Measurements from ENCODE around the gene SS18L1. TPM values are rescaled to one million over a fixed set of nuclear protein-coding genes. Genes with fewer than 3 reads are reported as not detected.

The SS18L1 gene
- total RNA-seq, 3 donors from 2014 or later (not counting 1 experiment from before 2014, with no cell fraction given), result 19.1 to 26.0 (median 23.7) TPM

DNA sequence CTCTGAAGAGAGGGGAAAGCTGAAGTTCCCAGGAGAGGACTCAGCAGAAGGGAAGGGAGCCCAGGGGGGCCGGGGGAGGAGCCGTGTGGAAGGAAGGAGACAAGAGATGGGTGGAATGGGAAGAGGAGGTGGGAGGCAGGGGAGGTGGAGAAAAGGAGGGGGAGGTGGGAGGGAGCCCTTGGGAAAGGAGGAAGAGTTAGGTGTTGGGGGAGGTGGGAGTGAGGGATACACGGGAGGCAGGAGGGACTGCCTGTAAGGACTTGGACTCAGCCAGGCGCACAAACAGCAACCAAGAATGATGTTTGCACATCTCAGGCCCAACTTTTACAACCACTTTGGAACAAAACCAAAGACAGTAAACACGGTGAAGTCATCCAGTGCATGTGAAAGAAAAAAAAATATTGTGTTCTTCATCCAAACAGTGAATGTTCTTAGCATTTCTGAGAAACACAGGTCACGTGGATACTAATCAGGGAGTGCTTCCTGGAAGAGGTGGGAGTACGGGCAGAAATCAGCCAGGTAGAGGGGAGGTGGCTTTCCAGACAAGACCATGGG lies 38.7 kb upstream of the SS18L1 start:
- ATAC-seq, result no peak
- Mint-ChIP-seq H3K4me3 (no peak overlapping the region), H3K4me1 (no peaks in the 10 kb centered on the region), H3K27me3 (ENCODE audit: low read depth in 2 of 2) (peaks cover 6 to 11% of the 10 kb centered on the region in 2 donors), H3K36me3 (peaks cover 30% of the 10 kb centered on the region), H3K9me3 (peaks cover 12 to 31% of the 10 kb centered on the region in 2 donors), H3K27ac (no peak overlapping the region)
- Histone ChIP-seq H3K27ac (ENCODE audit: low read length) (no peak overlapping the region), H3K27me3 (ENCODE audit: control insufficient read depth, insufficient read depth, low read length) (peaks cover 4% of the 10 kb centered on the region), H3K4me3 (ENCODE audit: low read length) (no peak overlapping the region), H3K36me3 (ENCODE audit: control insufficient read depth, insufficient read depth, low read length) (no peaks in the 10 kb centered on the region), H3K4me1 (ENCODE audit: control insufficient read depth, insufficient read depth, low read length) (no peaks in the 10 kb centered on the region), H3K9me3 (ENCODE audit: control insufficient read depth, insufficient read depth, low read length) (peaks cover 65% of the 10 kb centered on the region)
- DNase-seq, result no peak
- TF ChIP-seq, protein P1, sequence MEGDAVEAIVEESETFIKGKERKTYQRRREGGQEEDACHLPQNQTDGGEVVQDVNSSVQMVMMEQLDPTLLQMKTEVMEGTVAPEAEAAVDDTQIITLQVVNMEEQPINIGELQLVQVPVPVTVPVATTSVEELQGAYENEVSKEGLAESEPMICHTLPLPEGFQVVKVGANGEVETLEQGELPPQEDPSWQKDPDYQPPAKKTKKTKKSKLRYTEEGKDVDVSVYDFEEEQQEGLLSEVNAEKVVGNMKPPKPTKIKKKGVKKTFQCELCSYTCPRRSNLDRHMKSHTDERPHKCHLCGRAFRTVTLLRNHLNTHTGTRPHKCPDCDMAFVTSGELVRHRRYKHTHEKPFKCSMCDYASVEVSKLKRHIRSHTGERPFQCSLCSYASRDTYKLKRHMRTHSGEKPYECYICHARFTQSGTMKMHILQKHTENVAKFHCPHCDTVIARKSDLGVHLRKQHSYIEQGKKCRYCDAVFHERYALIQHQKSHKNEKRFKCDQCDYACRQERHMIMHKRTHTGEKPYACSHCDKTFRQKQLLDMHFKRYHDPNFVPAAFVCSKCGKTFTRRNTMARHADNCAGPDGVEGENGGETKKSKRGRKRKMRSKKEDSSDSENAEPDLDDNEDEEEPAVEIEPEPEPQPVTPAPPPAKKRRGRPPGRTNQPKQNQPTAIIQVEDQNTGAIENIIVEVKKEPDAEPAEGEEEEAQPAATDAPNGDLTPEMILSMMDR (IDR thresholded peaks at IDR 0.05), result no peak
- intact Hi-C loops (cut with micrococcal nuclease), result no loop called here
- 67% methylated on average over 7 of the region's 7 CpGs for WGBS (ENCODE audit: insufficient coverage)

DNA sequence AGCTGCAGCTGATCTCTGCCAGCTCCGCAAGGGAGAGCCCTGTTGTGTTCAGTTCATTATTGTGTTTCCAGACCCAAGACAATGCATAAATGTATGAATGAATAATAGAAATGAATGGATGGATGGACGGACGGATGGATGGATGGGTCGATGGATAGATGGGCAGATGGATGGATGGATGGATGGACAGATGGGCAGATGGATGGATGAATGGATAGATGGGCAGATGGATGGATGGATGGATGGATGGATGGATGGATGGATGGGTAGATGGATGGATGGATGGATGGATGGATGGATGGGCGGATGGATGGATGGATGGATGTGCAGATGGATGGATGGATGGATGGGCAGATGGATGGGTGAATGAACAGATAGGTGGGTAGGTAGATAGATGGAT lies 38.0 kb upstream of the SS18L1 start:
- peaks cover 30% of the 10 kb centered on the region for H3K36me3 Mint-ChIP-seq
- intact Hi-C loops (cut with micrococcal nuclease), result no loop called here

DNA sequence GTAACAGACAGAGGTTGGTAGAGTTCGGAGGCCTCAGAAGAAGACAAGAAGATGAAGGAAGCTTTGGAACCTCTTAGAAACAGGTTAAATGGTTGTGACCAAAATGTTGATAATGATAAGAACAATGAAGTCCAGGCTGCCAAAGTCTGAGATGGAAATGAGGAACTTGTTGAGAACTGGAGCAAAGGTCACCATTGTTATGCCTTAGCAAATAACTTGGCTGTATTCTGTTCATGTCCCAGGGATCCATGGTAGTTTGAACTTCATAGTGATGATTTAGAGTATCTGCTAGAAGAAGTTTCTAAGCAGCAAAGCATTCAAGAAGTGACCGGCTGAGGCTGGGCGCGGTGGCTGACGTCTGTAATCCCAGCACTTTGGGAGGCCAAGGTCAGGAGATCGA lies 32.4 kb upstream of the SS18L1 start:
- no peaks in the 10 kb centered on the region for H3K4me1 ChIP-seq (ENCODE audit: control insufficient read depth, insufficient read depth, low read length)
- peaks cover 38% of the 10 kb centered on the region for H3K36me3 Mint-ChIP-seq
- 97% methylated on average over 6 of the region's 6 CpGs for WGBS (ENCODE audit: insufficient coverage)
- H3K36me3 ChIP-seq (ENCODE audit: control insufficient read depth, insufficient read depth, low read length), result no peaks in the 10 kb centered on the region
- TF ChIP-seq, protein P1 (IDR thresholded peaks at IDR 0.05), result no peak
- ATAC-seq, result no peak
- peaks cover 11 to 31% of the 10 kb centered on the region in 2 donors for H3K9me3 Mint-ChIP-seq
- H3K4me1 Mint-ChIP-seq, result no peaks in the 10 kb centered on the region
- H3K9me3 ChIP-seq (ENCODE audit: control insufficient read depth, insufficient read depth, low read length), result peaks cover 78% of the 10 kb centered on the region
- no peak for DNase-seq
- H3K4me3 ChIP-seq (ENCODE audit: low read length), result no peak overlapping the region
- intact Hi-C loops (cut with micrococcal nuclease), result no loop called here
- no peak overlapping the region for H3K4me3 Mint-ChIP-seq
- H3K27ac Mint-ChIP-seq, result no peak overlapping the region
- peaks cover 18% of the 10 kb centered on the region for H3K27me3 ChIP-seq (ENCODE audit: control insufficient read depth, insufficient read depth, low read length)
- no peak overlapping the region for H3K27ac ChIP-seq (ENCODE audit: low read length)
- peaks cover 11 to 12% of the 10 kb centered on the region in 2 donors for H3K27me3 Mint-ChIP-seq (ENCODE audit: low read depth in 2 of 2)

More for the DNA sequence above, 38.0 kb upstream of the SS18L1 start:
- H3K27me3 ChIP-seq (ENCODE audit: control insufficient read depth, insufficient read depth, low read length), result peaks cover 4% of the 10 kb centered on the region
- TF ChIP-seq, protein P1 (IDR thresholded peaks at IDR 0.05), result no peak
- DNase-seq, result no peak
- Mint-ChIP-seq H3K4me3 (no peak overlapping the region), H3K27me3 (ENCODE audit: low read depth in 2 of 2) (peaks cover 6 to 11% of the 10 kb centered on the region in 2 donors), H3K27ac (no peak overlapping the region), H3K9me3 (peaks cover 15 to 34% of the 10 kb centered on the region in 2 donors), H3K4me1 (no peaks in the 10 kb centered on the region)
- ATAC-seq, result no peak
- no peak overlapping the region for H3K27ac ChIP-seq (ENCODE audit: low read length)
- peaks cover 71% of the 10 kb centered on the region for H3K9me3 ChIP-seq (ENCODE audit: control insufficient read depth, insufficient read depth, low read length)
- no peak overlapping the region for H3K4me3 ChIP-seq (ENCODE audit: low read length)
- H3K36me3 ChIP-seq (ENCODE audit: control insufficient read depth, insufficient read depth, low read length), result no peaks in the 10 kb centered on the region
- 91% methylated on average over 5 of the region's 5 CpGs for WGBS (ENCODE audit: insufficient coverage)
- no peaks in the 10 kb centered on the region for H3K4me1 ChIP-seq (ENCODE audit: control insufficient read depth, insufficient read depth, low read length)

DNA sequence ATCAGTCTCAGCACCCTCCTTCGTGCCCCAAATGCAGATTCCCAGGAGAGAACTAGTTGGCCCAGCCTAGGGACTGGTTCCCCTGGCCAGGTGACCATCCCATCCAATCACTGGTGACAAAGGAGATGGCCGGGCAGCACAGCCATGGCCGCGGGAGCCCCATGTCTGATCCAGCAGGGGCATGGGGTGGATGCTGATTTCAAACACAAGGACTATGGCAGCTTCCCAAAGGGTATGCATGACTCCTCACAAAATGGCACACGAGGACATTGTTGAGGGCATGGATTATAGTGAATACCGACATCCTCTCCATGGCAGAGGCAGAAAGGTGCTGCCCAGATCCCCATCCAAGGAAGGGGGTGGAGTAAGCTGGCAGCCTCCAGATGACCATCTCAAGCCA lies 31.2 kb upstream of the SS18L1 start:
- WGBS (ENCODE audit: insufficient coverage), result 92% methylated on average over 6 of the region's 6 CpGs
- Histone ChIP-seq H3K4me3 (ENCODE audit: low read length) (no peak overlapping the region), H3K27ac (ENCODE audit: low read length) (no peak overlapping the region), H3K36me3 (ENCODE audit: control insufficient read depth, insufficient read depth, low read length) (no peaks in the 10 kb centered on the region), H3K9me3 (ENCODE audit: control insufficient read depth, insufficient read depth, low read length) (peaks cover 74% of the 10 kb centered on the region), H3K4me1 (ENCODE audit: control insufficient read depth, insufficient read depth, low read length) (peaks cover 11% of the 10 kb centered on the region), H3K27me3 (ENCODE audit: control insufficient read depth, insufficient read depth, low read length) (peaks cover 18% of the 10 kb centered on the region)
- Mint-ChIP-seq H3K36me3 (peaks cover 31% of the 10 kb centered on the region), H3K4me3 (no peak overlapping the region), H3K9me3 (peaks cover 8 to 24% of the 10 kb centered on the region in 2 donors), H3K4me1 (peaks cover 0 to 2% of the 10 kb centered on the region in 2 donors), H3K27me3 (ENCODE audit: low read depth in 2 of 2) (peaks cover 10 to 11% of the 10 kb centered on the region in 2 donors), H3K27ac (no peak overlapping the region)
- no peak for DNase-seq
- no peak for ATAC-seq
- intact Hi-C loops (cut with micrococcal nuclease), result no loop called here
- TF ChIP-seq, protein P1 (IDR thresholded peaks at IDR 0.05), result no peak

Measured in natural killer cell (primary cell).